Measurements from ENCODE around the gene DET1. TPM values are rescaled to one million over a fixed set of nuclear protein-coding genes. Genes with fewer than 3 reads are reported as not detected.

The DET1 gene
- total and polyA plus RNA-seq, 2 of the 13 experiments (the other 11 are each of a cell fraction or from before 2014, with no cell fraction given) = 2.2 to 4.2 TPM

- in situ Hi-C loops (cut with HindIII; ENCODE audit: extremely low pct_ligation_motif_present, low pct_unique_long_range_greater_than_20kb) = no loop called here
- Histone ChIP-seq H3K27ac (ENCODE audit: extremely low read length, insufficient read depth, low read length) (no peak overlapping the region), H3K9me3 (ENCODE audit: low read length) (no peaks in the 10 kb centered on the region), H3K4me3 (replicated peaks in 1 of 3; ENCODE audit: insufficient read depth in 1 of 3, low read depth in 2 of 3, low read length in 3 of 3) (no peak overlapping the region), H3K4me1 (ENCODE audit: insufficient read depth, low read length) (no peaks in the 10 kb centered on the region), H2AFZ (ENCODE audit: low read length) (no peak overlapping the region), H3K4me2 (ENCODE audit: low read depth, low read length) (no peak overlapping the region), H3K9ac (ENCODE audit: insufficient read depth, low read depth, low read length) (no peak overlapping the region), H3K27me3 (ENCODE audit: control insufficient read depth in 1 of 2, insufficient read depth in 2 of 2, low read length in 2 of 2) (no peaks in the 10 kb centered on the region), H3K79me2 (ENCODE audit: insufficient read depth, low read length) (no peaks in the 10 kb centered on the region), H3K36me3 (replicated peaks in 1 of 2; ENCODE audit: control insufficient read depth in 1 of 2, insufficient read depth in 2 of 2, low read length in 2 of 2) (no peaks in the 10 kb centered on the region), H4K20me1 (ENCODE audit: insufficient read depth, low read length) (no peaks in the 10 kb centered on the region)
- ChIA-PET CTCF (ENCODE audit: low intra/inter-chr PET ratio, low total read pairs) (no interaction called here), POLR2A (no interaction called here)
- intact Hi-C loops (cut with micrococcal nuclease; ENCODE audit: unreplicated experiment) = no loop called here
- BruUV-seq (replicated peaks) = no TSS peak
- no peak for TF ChIP-seq ZNF704 (CRISPR knock-in tag; IDR thresholded peaks at IDR 0.05; ENCODE audit: borderline replicate concordance)
- no peak for TF ChIP-seq EEA1 (CRISPR knock-in tag; IDR thresholded peaks at IDR 0.05; ENCODE audit: borderline replicate concordance)
- no peak for TF ChIP-seq KLF6 (CRISPR knock-in tag; IDR thresholded peaks at IDR 0.05)
- TF ChIP-seq MAFG (CRISPR knock-in tag; IDR thresholded peaks at IDR 0.05) = no peak
- no peak for TF ChIP-seq ZHX2 (IDR thresholded peaks at IDR 0.05; ENCODE audit: low read depth)
- TF ChIP-seq ZHX2 (CRISPR knock-in tag; IDR thresholded peaks at IDR 0.05; ENCODE audit: borderline replicate concordance) = no peak
- TF ChIP-seq ZNF549 (CRISPR knock-in tag; IDR thresholded peaks at IDR 0.05) = no peak
- TF ChIP-seq HOMEZ (CRISPR knock-in tag; IDR thresholded peaks at IDR 0.05; ENCODE audit: low read depth) = no peak
- no peak for TF ChIP-seq NCOA2 (CRISPR knock-in tag; IDR thresholded peaks at IDR 0.05)
- no peak for TF ChIP-seq SKIL (CRISPR knock-in tag; IDR thresholded peaks at IDR 0.05; ENCODE audit: borderline replicate concordance)
- no peak for TF ChIP-seq ZNF207 (IDR thresholded peaks at IDR 0.05; ENCODE audit: borderline replicate concordance)
- TF ChIP-seq ZNF816 (CRISPR knock-in tag; IDR thresholded peaks at IDR 0.05; ENCODE audit: borderline replicate concordance) = no peak
- no peak for TF ChIP-seq PAF1 (CRISPR knock-in tag; IDR thresholded peaks at IDR 0.05)
- FAIRE-seq (no peak), ATAC-seq (no peak), DNase-seq (ENCODE audit: low spot score) (no peak)
- 100% methylated on average over 1 of the region's 2 CpGs for WGBS (ENCODE audit: low lambda C conversion rate)
Measured at GRCh38 chr15:88505721-88506120, 40.8 kb downstream of the DET1 start.
